ENCODE measurements around the gene MAPT.

The MAPT gene

DNA sequence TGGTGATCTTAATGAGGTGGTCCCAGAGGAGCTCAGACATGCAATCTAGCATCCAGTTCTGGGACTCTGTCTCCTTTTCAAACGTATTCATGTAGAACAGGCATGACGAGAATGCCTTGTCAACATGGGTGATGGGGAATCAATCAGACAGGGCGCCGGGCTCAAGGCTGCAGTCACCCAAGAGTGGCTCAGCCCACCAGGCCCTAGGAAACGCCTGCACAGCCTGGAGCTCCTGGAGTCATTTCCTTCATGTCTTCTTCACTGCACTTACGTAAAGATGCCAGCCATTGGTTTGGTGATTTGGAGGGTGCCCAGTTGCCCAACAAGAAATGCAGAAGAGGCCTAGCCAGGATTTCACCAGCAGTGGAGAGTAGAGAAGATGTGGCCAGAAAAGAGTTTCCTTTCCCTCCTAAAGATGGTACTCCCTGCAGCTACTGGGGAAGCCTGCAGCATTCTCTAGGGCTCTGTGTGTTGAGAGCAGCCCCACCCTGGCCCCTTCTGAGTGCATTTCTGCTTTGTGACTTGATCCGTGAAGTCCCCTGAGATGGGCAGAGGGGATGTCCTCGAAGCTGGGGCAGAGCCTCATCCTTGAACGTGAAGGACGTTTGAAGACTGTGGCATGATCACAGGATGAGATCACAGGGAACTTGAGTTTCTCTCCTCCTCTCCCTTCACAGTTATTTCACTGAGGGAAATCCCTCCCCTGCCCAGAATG lies 80.7 kb downstream of the MAPT start:
- Histone ChIP-seq H3K27me3 (no peaks in the 10 kb centered on the region), H3K9me3 (no peaks in the 10 kb centered on the region), H3K36me3 (no peaks in the 10 kb centered on the region), H3K4me1 (peaks cover 17% of the 10 kb centered on the region), H3K4me3 (ENCODE audit: low read depth, low read length) (no peak overlapping the region)
- TF ChIP-seq, protein P1, sequence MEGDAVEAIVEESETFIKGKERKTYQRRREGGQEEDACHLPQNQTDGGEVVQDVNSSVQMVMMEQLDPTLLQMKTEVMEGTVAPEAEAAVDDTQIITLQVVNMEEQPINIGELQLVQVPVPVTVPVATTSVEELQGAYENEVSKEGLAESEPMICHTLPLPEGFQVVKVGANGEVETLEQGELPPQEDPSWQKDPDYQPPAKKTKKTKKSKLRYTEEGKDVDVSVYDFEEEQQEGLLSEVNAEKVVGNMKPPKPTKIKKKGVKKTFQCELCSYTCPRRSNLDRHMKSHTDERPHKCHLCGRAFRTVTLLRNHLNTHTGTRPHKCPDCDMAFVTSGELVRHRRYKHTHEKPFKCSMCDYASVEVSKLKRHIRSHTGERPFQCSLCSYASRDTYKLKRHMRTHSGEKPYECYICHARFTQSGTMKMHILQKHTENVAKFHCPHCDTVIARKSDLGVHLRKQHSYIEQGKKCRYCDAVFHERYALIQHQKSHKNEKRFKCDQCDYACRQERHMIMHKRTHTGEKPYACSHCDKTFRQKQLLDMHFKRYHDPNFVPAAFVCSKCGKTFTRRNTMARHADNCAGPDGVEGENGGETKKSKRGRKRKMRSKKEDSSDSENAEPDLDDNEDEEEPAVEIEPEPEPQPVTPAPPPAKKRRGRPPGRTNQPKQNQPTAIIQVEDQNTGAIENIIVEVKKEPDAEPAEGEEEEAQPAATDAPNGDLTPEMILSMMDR (IDR thresholded peaks at IDR 0.05; ENCODE audit: low read depth, low read length) = no peak
- no peak for DNase-seq

DNA sequence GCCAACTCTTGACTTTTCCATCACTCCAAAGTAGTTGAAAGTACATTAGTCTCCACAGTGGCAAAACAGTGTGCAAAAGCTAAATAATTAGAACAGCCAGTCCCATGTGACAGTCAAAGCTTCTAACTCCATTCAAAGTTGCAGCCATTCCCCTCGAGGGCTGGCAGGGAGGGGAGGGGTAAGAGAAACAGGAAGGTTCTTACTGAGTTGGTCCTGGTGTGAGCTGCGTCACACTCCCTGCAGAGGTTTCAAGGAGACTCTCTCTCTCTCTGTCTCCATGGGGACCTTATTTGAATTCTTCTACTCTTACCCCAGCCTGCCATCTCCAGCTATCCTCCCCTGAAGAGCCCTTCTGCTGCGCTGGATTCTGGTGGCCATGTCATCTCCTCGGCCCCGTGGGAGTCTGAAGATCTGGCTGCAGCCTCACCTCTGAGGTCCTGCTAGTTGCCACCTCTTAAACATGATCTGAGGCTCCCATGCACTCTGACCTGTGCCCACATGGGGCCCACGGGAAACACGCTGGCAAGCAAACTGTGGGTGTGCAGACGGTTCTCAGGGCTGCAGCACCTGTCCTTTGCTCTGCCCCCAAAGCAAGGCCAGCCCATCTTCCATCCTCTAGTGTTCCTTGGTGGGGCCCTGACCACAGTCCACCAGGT lies 81.4 kb downstream of the MAPT start:
- DNase-seq = no peak
- Histone ChIP-seq H3K9me3 (no peaks in the 10 kb centered on the region), H3K27me3 (no peaks in the 10 kb centered on the region), H3K4me3 (ENCODE audit: low read depth, low read length) (no peak overlapping the region), H3K36me3 (no peaks in the 10 kb centered on the region), H3K4me1 (peaks cover 17% of the 10 kb centered on the region)
- TF ChIP-seq, protein P1 (IDR thresholded peaks at IDR 0.05; ENCODE audit: low read depth, low read length) = no peak

DNA sequence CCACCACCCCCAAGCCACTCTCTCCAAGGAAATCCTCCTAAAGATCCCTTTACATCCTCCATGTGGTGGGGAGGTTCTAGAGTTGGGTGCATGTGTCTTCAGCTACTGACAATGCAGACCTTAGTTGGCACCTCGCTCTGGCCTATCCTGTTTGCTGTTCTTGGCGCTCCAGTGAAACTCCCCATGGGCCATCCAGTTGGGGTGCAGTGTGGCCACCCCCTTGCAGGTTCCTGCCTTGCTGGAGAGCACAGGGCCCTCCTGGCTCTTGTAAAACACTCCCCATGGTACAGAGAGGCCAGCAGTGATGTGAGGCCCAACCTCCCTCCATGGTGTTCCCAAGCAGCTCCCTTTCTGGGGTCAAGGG lies 82.0 kb downstream of the MAPT start:
- no peaks in the 10 kb centered on the region for H3K9me3 ChIP-seq
- DNase-seq = no peak
- peaks cover 17% of the 10 kb centered on the region for H3K4me1 ChIP-seq
- TF ChIP-seq, protein P1 (IDR thresholded peaks at IDR 0.05; ENCODE audit: low read depth, low read length) = no peak
- no peak overlapping the region for H3K4me3 ChIP-seq (ENCODE audit: low read depth, low read length)
- no peaks in the 10 kb centered on the region for H3K36me3 ChIP-seq
- H3K27me3 ChIP-seq = no peaks in the 10 kb centered on the region

DNA sequence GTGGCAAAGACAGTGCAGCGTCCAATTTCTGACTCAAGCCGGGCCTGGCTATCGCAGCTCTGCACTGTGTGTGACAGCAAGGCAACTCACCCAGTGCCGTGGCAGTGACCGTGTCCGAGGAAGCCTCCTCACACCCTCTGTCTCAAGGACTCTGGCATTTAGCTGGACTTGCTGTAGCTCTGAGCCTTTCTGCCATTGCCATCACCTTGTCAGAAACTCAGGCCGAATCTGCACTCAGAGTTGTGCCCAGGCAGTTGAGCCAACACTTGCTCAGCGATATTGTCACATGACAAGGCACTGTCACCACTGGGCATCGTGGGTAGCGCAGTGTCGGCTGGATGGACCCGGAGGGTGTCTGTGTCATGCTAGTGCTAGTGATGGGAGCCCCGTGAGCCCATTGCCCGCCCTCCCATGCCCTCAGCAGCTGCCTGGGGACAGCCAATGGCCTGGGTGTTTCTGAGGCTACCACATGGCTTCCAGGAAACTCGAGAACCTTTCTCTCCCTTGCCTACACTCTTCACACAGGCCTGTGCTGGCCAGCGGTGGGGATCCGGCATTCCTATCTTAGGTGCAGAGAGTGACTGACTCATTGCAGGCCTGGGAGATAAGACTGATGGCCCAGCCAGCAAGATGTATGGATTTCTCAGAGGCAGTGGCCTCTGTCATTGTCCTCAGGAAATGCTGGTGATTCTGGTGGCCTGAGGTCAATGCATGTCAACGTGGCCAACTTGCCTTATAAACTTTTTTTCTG lies 82.6 kb downstream of the MAPT start:
- peak; percentile 60 for DNase-seq
- H3K27me3 ChIP-seq = no peaks in the 10 kb centered on the region
- H3K36me3 ChIP-seq = no peaks in the 10 kb centered on the region
- H3K9me3 ChIP-seq = no peaks in the 10 kb centered on the region
- H3K4me3 ChIP-seq (ENCODE audit: low read depth, low read length) = no peak overlapping the region
- TF ChIP-seq, protein P1 (IDR thresholded peaks at IDR 0.05; ENCODE audit: low read depth, low read length) = no peak
- H3K4me1 ChIP-seq = peaks cover 17% of the 10 kb centered on the region

DNA sequence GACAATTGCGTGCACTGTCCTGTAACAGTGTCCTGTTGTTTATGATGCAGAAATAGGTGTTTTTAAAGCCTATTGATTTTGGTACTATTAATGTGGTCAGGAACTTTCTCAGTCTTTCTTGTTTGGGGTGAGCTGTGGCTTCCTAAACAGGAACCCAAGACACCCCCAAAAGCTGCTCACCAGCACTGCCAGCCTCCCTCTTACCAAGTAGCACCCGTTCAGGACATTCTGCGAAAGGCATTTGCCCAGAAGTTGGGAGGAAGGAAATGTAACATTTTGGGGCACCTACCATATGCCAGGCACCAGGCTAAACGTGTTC lies 83.1 kb downstream of the MAPT start:
- TF ChIP-seq, protein P1 (IDR thresholded peaks at IDR 0.05; ENCODE audit: low read depth, low read length) = no peak
- H3K27me3 ChIP-seq = no peaks in the 10 kb centered on the region
- H3K4me3 ChIP-seq (ENCODE audit: low read depth, low read length) = no peak overlapping the region
- H3K4me1 ChIP-seq = peaks cover 17% of the 10 kb centered on the region
- H3K9me3 ChIP-seq = no peaks in the 10 kb centered on the region
- H3K36me3 ChIP-seq = no peaks in the 10 kb centered on the region
- no peak for DNase-seq
